GM12872 (cell line): ENCODE data around the gene KDM1B.

Experiments used
- TF ChIP-seq, protein P1 (sequence below): IDR thresholded peaks from 3 replicates; pipeline ENCODE4 v1.5.1; 2011; ENCODE audit warnings: low read depth, mild to moderate bottlenecking, low read length, moderate library complexity; ENCODE audit not compliant: insufficient read depth

The KDM1B gene

DNA sequence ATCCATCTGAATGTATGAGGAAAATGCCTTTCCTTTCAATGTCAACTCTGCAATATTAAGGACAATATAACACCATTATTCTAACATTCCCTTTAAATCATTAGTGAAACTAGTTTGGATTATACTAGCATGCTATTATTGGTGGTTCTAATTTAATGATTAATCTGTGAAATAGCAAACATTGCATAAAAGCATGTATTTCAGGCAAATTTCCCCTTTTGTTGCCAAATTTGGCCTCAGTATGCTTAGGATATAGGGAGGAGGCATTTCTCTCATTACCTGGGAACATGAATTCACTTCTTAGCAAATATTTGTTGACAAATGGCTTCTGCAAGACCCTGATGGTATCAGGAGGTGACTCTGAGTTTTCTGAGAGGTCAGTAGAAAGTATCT is 1.9 kb upstream of the KDM1B start:
- TF ChIP-seq, protein P1, sequence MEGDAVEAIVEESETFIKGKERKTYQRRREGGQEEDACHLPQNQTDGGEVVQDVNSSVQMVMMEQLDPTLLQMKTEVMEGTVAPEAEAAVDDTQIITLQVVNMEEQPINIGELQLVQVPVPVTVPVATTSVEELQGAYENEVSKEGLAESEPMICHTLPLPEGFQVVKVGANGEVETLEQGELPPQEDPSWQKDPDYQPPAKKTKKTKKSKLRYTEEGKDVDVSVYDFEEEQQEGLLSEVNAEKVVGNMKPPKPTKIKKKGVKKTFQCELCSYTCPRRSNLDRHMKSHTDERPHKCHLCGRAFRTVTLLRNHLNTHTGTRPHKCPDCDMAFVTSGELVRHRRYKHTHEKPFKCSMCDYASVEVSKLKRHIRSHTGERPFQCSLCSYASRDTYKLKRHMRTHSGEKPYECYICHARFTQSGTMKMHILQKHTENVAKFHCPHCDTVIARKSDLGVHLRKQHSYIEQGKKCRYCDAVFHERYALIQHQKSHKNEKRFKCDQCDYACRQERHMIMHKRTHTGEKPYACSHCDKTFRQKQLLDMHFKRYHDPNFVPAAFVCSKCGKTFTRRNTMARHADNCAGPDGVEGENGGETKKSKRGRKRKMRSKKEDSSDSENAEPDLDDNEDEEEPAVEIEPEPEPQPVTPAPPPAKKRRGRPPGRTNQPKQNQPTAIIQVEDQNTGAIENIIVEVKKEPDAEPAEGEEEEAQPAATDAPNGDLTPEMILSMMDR = no peak

DNA sequence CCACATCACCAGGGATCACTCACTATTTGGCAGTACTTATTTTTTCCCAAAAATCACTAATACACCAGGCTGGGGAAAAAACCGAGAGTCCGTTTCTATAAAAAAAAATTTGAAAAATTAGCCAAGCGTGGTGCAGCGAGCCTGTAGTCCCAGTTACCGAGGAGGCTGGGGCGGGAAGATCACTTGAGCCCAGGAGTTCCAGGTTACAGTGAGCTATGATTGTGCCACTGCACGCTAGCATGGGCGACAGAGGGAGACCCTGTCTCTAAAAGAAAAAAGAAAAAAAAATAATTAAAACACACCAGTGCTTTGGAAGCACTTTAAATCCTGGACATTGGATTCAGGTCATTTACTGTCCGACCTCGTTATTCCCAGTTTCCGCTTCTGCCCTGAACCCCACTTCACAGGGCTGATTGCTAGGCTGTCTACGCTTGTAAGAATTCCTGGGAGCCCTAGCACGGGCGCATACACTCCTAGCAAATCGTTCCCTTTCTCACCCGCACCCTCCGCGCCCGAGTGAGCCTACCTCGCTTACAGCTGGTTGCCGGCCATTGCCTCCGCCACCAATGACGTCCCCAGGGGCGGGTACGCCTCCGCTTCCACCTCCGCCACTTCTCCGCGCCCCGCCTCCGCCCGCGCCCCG is 594 bp upstream of the KDM1B start, which contains the start of gene TPMT:
TSS of gene TPMT (minus strand) at position 571 of the 643 bp plus-strand sequence. CDS start 5,950 bp downstream, outside the sequence.
- TF ChIP-seq, protein P1 = no peak

DNA sequence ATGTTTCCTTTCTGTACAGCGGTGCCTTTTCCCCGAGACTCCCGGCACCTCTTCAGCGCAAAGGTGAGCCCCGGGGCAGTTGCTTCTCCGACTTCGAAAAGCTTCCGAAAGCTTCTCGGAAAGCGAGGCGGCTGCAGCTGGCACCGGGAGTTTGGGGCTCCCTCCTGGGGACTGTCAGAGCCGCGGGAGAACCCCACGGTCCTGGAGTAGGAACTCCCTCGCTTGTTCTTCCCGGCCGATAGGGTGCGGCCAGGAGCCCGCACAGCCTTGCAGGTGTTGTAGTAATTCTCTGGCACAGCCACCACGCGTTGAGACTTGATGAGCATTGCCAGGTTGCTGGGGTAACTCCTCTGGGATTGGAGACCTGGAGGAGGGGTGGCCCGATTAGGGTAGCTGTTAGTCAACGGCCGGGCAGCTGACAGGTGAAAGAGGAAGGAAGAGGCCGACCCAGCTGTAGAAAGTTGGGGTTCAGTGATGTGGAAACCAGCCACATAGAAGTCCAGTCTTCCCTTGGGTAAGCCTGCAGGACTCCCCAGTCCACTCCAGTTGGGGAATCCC is 721 bp downstream of the KDM1B start:
- TF ChIP-seq, protein P1 = peak; percentile 38

DNA sequence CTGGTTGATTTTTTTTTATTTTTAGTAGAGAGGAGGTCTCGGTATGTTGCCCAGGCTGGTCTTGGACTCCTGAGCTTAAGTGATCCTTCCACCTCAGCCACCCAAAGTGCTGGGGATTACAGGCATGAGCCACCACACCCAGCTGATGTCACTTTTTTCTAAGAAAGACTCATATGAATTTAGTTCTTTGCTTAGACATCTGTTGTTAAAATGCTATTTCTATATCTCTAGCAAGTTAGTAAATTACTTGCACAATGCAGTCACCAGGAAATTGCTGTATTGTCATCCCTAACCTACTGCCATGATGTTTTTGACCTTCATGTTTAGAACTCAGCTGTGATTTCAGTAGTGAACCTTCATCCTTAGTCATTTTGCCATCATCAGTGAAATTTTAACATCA is 5.7 kb downstream of the KDM1B start:
- TF ChIP-seq, protein P1 = no peak

DNA sequence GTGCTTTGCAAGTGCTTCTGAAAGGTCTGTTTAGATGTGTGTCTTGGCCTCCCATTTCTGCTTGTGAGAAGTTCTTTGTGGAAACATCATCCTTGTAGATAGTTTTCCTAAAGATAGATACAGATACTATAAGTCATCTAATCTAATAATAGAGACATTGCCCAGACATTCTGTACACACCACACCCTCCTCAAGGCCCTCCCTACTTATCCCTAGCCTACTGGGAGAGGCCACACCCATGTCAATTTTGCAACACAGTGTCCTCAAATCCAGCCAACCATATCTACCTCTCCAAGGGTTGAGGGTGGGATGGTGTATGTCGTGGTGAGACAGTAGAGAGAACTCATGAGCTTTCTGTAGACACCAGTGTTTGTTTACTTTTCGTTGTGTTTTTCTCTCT is 6.2 kb downstream of the KDM1B start:
- TF ChIP-seq, protein P1 = no peak

DNA sequence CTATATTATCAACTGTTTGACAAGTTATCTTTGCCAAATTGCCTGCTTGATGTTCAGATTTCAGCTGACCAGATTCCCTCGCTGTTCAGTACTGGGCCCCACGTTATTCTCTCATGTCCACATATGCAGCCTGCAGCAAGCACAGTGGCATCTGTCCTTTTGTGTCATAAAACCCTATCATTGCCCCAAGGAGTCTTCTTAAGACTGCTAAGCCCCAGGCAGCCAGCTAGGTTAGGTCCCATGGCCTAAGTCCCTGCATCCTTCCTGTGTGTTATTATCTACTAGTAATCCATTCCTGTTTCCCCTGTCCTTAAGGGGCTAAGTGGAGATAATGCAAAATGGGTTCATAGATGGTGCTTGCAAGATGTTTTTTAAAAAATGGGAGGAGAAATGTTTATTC is 7.2 kb downstream of the KDM1B start:
- TF ChIP-seq, protein P1 = no peak

DNA sequence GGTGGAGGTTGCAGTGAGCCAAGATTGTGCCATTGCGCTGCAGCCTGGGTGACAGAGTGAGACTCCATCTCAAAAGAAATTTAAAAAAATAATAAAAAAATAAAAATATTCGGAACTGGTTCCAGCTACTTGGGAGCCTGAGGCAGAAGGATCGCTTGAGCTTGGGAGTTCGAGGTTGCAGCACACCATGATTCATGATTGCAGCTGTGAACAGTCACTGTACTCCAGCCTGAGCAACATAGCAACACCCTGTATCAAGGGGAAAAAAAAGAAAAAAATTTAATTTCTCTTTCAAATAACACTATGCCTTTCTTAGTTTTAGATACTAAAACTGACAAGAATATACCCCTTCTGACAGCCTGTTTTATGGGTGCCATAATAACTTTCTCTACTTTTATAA is 10.5 kb downstream of the KDM1B start:
- TF ChIP-seq, protein P1 = no peak
